Measurements from ENCODE around the gene CSTF1.

Gene CSTF1

DNA sequence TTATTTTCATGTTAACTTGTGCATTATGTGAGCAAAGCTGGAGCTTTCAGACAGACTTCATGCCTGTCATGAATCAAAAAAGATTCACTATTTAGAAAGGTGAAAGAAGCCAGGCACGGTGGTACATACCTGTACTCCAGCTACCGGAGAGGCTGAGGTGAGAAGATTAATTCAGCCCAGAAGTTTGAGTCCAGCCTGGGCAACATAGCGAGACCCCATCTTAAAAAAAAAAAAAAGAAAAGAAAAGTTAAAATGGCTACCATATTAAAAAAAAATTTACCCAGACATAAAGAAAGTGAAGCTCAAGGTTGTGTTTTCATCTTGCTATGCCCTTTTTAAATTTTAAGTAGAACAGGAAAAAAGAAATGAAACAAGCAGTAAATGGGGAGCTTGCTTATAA lies 20.5 kb downstream of the CSTF1 start:
- no peak for TF ChIP-seq PATZ1 (CRISPR knock-in tag; IDR thresholded peaks at IDR 0.05; ENCODE audit: borderline replicate concordance)
- TF ChIP-seq, protein P1, sequence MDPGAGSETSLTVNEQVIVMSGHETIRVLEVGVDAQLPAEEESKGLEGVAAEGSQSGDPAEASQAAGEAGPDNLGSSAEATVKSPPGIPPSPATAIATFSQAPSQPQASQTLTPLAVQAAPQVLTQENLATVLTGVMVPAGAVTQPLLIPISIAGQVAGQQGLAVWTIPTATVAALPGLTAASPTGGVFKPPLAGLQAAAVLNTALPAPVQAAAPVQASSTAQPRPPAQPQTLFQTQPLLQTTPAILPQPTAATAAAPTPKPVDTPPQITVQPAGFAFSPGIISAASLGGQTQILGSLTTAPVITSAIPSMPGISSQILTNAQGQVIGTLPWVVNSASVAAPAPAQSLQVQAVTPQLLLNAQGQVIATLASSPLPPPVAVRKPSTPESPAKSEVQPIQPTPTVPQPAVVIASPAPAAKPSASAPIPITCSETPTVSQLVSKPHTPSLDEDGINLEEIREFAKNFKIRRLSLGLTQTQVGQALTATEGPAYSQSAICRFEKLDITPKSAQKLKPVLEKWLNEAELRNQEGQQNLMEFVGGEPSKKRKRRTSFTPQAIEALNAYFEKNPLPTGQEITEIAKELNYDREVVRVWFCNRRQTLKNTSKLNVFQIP (CRISPR knock-in tag; IDR thresholded peaks at IDR 0.05; ENCODE audit: borderline replicate concordance, low read depth), result no peak
- no peak for TF ChIP-seq ESRRG (CRISPR knock-in tag; IDR thresholded peaks at IDR 0.05)
- TF ChIP-seq, protein P2, sequence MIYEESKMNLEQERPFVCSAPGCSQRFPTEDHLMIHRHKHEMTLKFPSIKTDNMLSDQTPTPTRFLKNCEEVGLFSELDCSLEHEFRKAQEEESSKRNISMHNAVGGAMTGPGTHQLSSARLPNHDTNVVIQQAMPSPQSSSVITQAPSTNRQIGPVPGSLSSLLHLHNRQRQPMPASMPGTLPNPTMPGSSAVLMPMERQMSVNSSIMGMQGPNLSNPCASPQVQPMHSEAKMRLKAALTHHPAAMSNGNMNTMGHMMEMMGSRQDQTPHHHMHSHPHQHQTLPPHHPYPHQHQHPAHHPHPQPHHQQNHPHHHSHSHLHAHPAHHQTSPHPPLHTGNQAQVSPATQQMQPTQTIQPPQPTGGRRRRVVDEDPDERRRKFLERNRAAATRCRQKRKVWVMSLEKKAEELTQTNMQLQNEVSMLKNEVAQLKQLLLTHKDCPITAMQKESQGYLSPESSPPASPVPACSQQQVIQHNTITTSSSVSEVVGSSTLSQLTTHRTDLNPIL (CRISPR knock-in tag; IDR thresholded peaks at IDR 0.05; ENCODE audit: low read depth), result no peak
- TF ChIP-seq RARB (CRISPR knock-in tag; IDR thresholded peaks at IDR 0.05), result no peak
- no peak for ATAC-seq

GRCh38 chr20:56414842-56415765 lies 22.7 kb downstream of the CSTF1 start:
- ATAC-seq, result no peak
- TF ChIP-seq ZNF565 (CRISPR knock-in tag; conservative IDR thresholded peaks at IDR 0.05; ENCODE audit: low read depth) (no peak), ZFP30 (CRISPR knock-in tag; IDR thresholded peaks at IDR 0.05) (no peak), ISL1 (CRISPR knock-in tag; IDR thresholded peaks at IDR 0.05) (no peak), TOX (CRISPR knock-in tag; IDR thresholded peaks at IDR 0.05; ENCODE audit: borderline replicate concordance) (no peak), SNAI2 (CRISPR knock-in tag; IDR thresholded peaks at IDR 0.05) (no peak), ZNF70 (CRISPR knock-in tag; IDR thresholded peaks at IDR 0.05) (no peak)

DNA sequence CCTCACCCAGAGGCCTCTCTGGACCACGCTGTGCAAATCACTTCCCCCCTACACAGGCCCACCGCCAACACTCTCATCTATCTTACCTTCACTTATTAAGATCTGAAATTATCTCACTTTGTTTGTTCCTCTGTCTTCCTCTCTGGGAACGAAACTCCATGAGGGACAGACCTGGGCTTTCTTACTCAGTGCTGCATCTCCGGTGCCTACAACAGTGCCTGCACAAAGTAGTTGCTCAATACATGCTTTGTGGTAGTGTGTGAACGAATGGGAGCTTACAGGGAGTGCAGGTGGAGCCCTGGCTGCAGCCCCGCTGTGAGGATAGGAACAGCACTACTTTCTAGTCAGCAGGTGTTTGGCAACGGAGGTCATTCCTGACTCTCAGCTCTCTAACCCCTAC lies 25.0 kb downstream of the CSTF1 start:
- ATAC-seq, result no peak
- no peak for TF ChIP-seq ISL1 (CRISPR knock-in tag; IDR thresholded peaks at IDR 0.05)

DNA sequence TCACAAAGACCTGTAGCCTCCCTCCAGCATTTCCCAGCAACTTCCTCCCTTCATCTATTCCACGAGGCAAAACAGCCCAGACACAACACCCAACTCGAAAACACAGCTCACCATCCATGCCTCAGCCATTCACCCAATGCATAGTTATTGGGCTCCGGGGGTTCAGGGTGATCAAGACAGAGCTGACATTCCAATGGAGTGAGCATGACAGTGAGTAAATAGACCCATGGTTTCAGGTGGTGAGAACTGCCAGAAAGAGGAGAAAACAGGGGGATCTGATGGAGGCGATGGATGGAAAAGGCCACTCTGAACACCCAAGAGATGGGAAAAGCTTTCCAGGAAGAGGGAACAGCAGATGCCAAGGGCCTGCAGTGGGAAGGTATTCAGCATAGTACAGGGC lies 25.5 kb downstream of the CSTF1 start:
- TF ChIP-seq OSR1 (CRISPR knock-in tag; IDR thresholded peaks at IDR 0.05), result no peak
- TF ChIP-seq ARNTL (CRISPR knock-in tag; IDR thresholded peaks at IDR 0.05; ENCODE audit: borderline replicate concordance, low read depth), result no peak
- no peak for TF ChIP-seq PPARA (CRISPR knock-in tag; IDR thresholded peaks at IDR 0.05; ENCODE audit: borderline replicate concordance)
- no peak for TF ChIP-seq ZNF70 (CRISPR knock-in tag; IDR thresholded peaks at IDR 0.05)
- no peak for TF ChIP-seq PATZ1 (CRISPR knock-in tag; IDR thresholded peaks at IDR 0.05; ENCODE audit: borderline replicate concordance)
- TF ChIP-seq SNAI2 (CRISPR knock-in tag; IDR thresholded peaks at IDR 0.05), result no peak
- TF ChIP-seq, protein P1 (CRISPR knock-in tag; IDR thresholded peaks at IDR 0.05; ENCODE audit: borderline replicate concordance, low read depth), result no peak
- TF ChIP-seq ZFP30 (CRISPR knock-in tag; IDR thresholded peaks at IDR 0.05), result no peak
- no peak for ATAC-seq

DNA sequence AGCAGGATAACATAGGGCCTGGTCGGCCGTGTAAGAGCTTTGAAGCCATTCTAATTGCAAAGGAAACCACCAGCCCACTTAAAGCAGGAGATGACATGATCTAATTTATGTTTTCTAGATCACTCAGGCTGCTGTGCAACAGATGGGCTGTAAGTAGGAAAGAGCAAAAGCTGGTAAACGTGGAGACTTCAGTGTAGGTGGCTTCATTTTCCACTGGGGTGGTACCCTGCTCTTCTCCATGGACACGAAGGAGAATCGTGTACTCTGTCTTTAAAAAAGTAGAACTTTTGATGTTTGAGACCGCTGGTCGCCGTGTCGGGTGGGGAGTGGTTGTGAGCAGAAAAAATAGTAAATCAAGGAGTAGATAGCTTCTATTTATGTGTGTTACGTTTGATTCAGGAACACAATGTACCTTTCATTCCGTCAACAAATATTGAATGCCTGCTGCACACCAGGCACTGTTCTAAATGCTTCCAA lies 26.0 kb downstream of the CSTF1 start:
- no peak for ATAC-seq
- TF ChIP-seq CSRNP3 (CRISPR knock-in tag; IDR thresholded peaks at IDR 0.05) (no peak), ZNF8 (CRISPR knock-in tag; IDR thresholded peaks at IDR 0.05) (no peak), CSDC2 (CRISPR knock-in tag; IDR thresholded peaks at IDR 0.05) (no peak), ZNF565 (CRISPR knock-in tag; conservative IDR thresholded peaks at IDR 0.05; ENCODE audit: low read depth) (no peak), OSR1 (CRISPR knock-in tag; IDR thresholded peaks at IDR 0.05) (no peak), TCF4 (CRISPR knock-in tag; IDR thresholded peaks at IDR 0.05; ENCODE audit: borderline replicate concordance) (no peak), SNAI2 (CRISPR knock-in tag; IDR thresholded peaks at IDR 0.05) (no peak), BACH2 (CRISPR knock-in tag; IDR thresholded peaks at IDR 0.05; ENCODE audit: borderline replicate concordance) (no peak), ZNF70 (CRISPR knock-in tag; IDR thresholded peaks at IDR 0.05) (no peak), ZFP30 (CRISPR knock-in tag; IDR thresholded peaks at IDR 0.05) (no peak)
- TF ChIP-seq, protein P3, sequence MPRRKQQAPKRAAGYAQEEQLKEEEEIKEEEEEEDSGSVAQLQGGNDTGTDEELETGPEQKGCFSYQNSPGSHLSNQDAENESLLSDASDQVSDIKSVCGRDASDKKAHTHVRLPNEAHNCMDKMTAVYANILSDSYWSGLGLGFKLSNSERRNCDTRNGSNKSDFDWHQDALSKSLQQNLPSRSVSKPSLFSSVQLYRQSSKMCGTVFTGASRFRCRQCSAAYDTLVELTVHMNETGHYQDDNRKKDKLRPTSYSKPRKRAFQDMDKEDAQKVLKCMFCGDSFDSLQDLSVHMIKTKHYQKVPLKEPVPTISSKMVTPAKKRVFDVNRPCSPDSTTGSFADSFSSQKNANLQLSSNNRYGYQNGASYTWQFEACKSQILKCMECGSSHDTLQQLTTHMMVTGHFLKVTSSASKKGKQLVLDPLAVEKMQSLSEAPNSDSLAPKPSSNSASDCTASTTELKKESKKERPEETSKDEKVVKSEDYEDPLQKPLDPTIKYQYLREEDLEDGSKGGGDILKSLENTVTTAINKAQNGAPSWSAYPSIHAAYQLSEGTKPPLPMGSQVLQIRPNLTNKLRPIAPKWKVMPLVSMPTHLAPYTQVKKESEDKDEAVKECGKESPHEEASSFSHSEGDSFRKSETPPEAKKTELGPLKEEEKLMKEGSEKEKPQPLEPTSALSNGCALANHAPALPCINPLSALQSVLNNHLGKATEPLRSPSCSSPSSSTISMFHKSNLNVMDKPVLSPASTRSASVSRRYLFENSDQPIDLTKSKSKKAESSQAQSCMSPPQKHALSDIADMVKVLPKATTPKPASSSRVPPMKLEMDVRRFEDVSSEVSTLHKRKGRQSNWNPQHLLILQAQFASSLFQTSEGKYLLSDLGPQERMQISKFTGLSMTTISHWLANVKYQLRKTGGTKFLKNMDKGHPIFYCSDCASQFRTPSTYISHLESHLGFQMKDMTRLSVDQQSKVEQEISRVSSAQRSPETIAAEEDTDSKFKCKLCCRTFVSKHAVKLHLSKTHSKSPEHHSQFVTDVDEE (CRISPR knock-in tag; IDR thresholded peaks at IDR 0.05), result no peak
